Endothelial cell (in vitro differentiated cells): ENCODE results near the gene ESM1. TPM values are rescaled to one million over a fixed set of nuclear protein-coding genes. Genes with fewer than 3 reads are reported as not detected.

ENCODE experiments used
- DNase-seq: peaks from one replicate; pipeline ENCODE4 v3.0.0; 2021; ENCODE audit warnings: low spot score
- H3K27ac Mint-ChIP-seq: one replicate; pipeline ENCODE4 v1.8.0; 2021; ENCODE audit warnings: mixed read lengths, inconsistent platforms; ENCODE audit not compliant: unreplicated experiment
- H3K27me3 Mint-ChIP-seq: one replicate; pipeline ENCODE4 v1.8.0; 2021; ENCODE audit warnings: mild to moderate bottlenecking, moderate library complexity, mixed read lengths, inconsistent platforms; ENCODE audit not compliant: unreplicated experiment
- H3K36me3 Mint-ChIP-seq: one replicate; pipeline ENCODE4 v1.8.0; 2021; ENCODE audit warnings: mild to moderate bottlenecking, low read depth, mixed read lengths, inconsistent platforms; ENCODE audit not compliant: unreplicated experiment
- H3K4me1 Mint-ChIP-seq: one replicate; pipeline ENCODE4 v1.8.0; 2021; ENCODE audit warnings: mild to moderate bottlenecking, mixed read lengths, inconsistent platforms; ENCODE audit not compliant: unreplicated experiment
- H3K4me3 Mint-ChIP-seq: one replicate; pipeline ENCODE4 v1.8.0; 2021; ENCODE audit warnings: mild to moderate bottlenecking, mixed read lengths, inconsistent platforms; ENCODE audit not compliant: unreplicated experiment
- H3K9me3 Mint-ChIP-seq: one replicate; pipeline ENCODE4 v1.8.0; 2021; ENCODE audit warnings: mixed read lengths, inconsistent platforms; ENCODE audit not compliant: unreplicated experiment
- long read RNA-seq: library from polyadenylated mRNA; unstranded; transcript quantifications from one replicate; pipeline ENCODE4 v2.0.0, GENCODE V29; 2020; ENCODE audit not compliant: unreplicated experiment
- total RNA-seq: library from RNA; stranded (reverse); fragmentation: NEBNext Ultra II Directional; extraction: Animal tissue kit (Norgen Biotek cat#: 25700); gene quantifications from one replicate; pipeline ENCODE4 v1.2.1, GENCODE V29; 2021; ENCODE audit not compliant: unreplicated experiment
- TF ChIP-seq, protein P1 (sequence below): fragments of 200-600 bp; sonication (generic); IDR thresholded peaks from one replicate; pipeline ENCODE4 v1.5.0; 2021; ENCODE audit warnings: antibody characterized with exemption; ENCODE audit not compliant: unreplicated experiment

Gene ESM1, protein sequence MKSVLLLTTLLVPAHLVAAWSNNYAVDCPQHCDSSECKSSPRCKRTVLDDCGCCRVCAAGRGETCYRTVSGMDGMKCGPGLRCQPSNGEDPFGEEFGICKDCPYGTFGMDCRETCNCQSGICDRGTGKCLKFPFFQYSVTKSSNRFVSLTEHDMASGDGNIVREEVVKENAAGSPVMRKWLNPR
- total RNA-seq, result 8.2 TPM
- long read RNA-seq, result 0 reads

DNA sequence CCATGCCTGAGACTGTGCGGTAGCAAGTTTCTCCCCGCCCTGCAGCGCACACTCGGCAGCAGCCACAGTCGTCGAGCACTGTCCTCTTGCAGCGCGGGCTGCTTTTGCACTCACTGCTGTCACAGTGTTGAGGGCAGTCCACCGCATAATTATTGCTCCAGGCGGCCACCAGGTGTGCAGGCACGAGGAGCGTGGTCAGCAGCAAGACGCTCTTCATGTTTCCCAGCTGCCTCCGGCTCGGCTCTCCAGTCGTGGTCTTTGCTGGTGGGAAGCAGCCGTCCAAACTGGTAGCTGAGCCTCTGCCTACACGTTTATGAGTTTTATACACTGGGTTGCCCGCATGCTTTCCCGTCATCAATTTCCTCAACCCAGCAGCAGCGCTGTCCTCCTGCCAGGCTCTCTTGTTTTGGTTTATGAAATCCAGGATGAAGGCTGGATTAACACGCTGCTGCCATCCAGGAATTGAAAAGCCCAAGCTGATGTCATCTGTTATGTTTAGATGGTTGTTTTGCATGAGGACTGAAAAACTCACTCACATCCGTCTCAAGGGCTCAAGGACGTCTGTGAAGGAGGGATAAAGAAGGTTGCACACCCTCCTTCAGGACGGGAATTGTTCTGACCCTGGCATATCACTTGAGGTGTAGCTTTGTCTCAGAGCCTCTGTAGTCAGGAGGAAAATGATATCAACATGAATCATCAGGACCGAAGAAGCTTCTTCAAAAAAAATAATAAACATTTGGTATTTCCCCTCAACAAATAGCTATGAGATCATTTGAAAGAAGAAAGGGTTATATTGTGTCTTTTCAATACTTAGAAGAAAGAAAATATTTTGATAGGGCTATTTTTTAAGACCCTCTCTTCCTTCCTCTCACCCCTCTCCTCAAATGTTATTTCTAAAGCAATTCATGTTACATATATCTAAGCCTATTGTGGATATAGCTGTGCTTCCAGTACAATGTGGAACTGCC, at the start of gene ESM1:
TSS of gene ESM1 (minus strand) at position 293 of the 968 bp plus-strand sequence. CDS start at position 217, 76 bp downstream.
- TF ChIP-seq, protein P1, sequence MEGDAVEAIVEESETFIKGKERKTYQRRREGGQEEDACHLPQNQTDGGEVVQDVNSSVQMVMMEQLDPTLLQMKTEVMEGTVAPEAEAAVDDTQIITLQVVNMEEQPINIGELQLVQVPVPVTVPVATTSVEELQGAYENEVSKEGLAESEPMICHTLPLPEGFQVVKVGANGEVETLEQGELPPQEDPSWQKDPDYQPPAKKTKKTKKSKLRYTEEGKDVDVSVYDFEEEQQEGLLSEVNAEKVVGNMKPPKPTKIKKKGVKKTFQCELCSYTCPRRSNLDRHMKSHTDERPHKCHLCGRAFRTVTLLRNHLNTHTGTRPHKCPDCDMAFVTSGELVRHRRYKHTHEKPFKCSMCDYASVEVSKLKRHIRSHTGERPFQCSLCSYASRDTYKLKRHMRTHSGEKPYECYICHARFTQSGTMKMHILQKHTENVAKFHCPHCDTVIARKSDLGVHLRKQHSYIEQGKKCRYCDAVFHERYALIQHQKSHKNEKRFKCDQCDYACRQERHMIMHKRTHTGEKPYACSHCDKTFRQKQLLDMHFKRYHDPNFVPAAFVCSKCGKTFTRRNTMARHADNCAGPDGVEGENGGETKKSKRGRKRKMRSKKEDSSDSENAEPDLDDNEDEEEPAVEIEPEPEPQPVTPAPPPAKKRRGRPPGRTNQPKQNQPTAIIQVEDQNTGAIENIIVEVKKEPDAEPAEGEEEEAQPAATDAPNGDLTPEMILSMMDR, result no peak
- DNase-seq, result no peak
- Mint-ChIP-seq H3K4me3 (peak within 1 kb of the TSS; percentile 10), H3K36me3 (no peaks in the 10 kb centered on the region), H3K4me1 (peaks cover 25% of the 10 kb centered on the region), H3K9me3 (no peaks in the 10 kb centered on the region), H3K27me3 (peaks cover 6% of the 10 kb centered on the region), H3K27ac (peak within 1 kb of the TSS; percentile 76)

DNA sequence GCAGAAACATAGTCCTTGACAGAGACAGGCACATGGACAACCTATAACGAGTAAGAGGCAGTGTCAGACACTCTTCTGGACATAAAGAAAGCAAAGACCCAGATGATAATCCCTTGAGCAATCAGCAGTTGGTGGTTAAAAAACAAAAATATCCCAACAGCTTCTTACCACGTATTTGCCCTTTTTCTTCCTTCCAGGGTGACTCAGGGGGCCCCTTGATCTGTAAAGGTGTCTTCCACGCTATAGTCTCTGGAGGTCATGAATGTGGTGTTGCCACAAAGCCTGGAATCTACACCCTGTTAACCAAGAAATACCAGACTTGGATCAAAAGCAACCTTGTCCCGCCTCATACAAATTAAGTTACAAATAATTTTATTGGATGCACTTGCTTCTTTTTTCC, 48.2 kb upstream of the ESM1 start:
- DNase-seq, result no peak
- H3K36me3 Mint-ChIP-seq, result no peaks in the 10 kb centered on the region
- TF ChIP-seq, protein P1, result no peak
- no peaks in the 10 kb centered on the region for H3K9me3 Mint-ChIP-seq
- H3K27me3 Mint-ChIP-seq, result no peaks in the 10 kb centered on the region
- H3K4me3 Mint-ChIP-seq, result no peak overlapping the region
- H3K27ac Mint-ChIP-seq, result no peak overlapping the region
- H3K4me1 Mint-ChIP-seq, result no peaks in the 10 kb centered on the region

DNA sequence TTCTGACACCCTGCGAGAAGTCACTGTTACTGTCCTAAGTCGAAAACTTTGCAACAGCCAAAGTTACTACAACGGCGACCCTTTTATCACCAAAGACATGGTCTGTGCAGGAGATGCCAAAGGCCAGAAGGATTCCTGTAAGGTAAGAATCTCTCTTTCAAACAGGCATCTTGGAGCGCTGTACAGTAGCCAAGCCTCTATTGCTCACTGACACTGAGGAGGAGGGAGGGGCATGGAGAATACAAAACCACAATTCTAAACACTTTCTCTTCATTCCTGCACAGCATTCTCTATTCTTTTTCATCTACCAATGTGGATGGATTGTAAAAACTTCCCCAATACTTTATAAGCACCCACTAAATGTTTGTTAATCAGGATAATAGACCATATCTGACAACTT, 46.1 kb upstream of the ESM1 start:
- TF ChIP-seq, protein P1, result no peak

DNA sequence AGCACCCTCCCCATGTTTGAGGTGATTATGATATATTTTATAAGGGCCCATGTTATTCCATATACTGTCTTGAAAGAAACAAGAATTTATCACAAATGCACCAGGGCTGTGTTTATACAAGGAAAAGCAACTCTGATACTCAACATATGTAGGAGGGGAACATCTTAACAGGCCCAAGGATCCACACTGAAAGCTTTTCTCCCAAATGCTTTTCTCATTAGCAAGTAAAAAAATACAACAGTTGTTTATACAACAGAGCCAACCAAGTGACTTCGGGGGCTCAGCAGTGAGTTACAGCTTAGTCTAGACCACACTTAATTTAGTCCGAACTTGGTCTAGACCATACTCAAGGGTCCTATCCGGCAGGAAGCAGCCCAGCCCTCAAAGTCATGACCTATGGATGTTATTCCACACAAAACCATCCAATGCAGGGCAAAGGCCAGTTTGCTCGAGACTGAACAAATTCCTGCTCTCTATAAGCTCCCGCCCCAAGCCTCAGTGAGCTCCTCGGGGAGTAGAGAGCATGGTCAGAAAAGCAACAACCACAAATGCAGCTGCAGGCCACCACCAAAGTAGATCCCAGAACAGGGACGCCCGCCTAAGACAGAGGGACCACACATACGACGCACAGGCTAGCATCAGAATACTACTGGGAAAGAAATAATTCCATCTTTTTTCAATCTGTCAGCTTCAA, 45.4 kb upstream of the ESM1 start:
- H3K9me3 Mint-ChIP-seq, result no peaks in the 10 kb centered on the region
- H3K27ac Mint-ChIP-seq, result no peak overlapping the region
- TF ChIP-seq, protein P1, result no peak

More for the DNA sequence above, 46.1 kb upstream of the ESM1 start:
- no peaks in the 10 kb centered on the region for H3K27me3 Mint-ChIP-seq
- no peak for DNase-seq
- peaks cover 4% of the 10 kb centered on the region for H3K4me1 Mint-ChIP-seq
- no peak overlapping the region for H3K4me3 Mint-ChIP-seq
- H3K36me3 Mint-ChIP-seq, result no peaks in the 10 kb centered on the region
- no peak overlapping the region for H3K27ac Mint-ChIP-seq
- H3K9me3 Mint-ChIP-seq, result no peaks in the 10 kb centered on the region

More for the DNA sequence above, 45.4 kb upstream of the ESM1 start:
- H3K4me3 Mint-ChIP-seq, result no peak overlapping the region
- no peaks in the 10 kb centered on the region for H3K27me3 Mint-ChIP-seq
- no peaks in the 10 kb centered on the region for H3K36me3 Mint-ChIP-seq
- H3K4me1 Mint-ChIP-seq, result peaks cover 4% of the 10 kb centered on the region
- DNase-seq, result no peak
